Ovary (tissue), 9 donors: ENCODE results near the gene LRTM1. TPM values are rescaled to one million over a fixed set of nuclear protein-coding genes. Genes with fewer than 3 reads are reported as not detected.

Source experiments
- DNase-seq, 5 donors: peaks; one replicate each; pipeline ENCODE4 v3.0.0-alpha.2; 2019 to 2020
- H3K27ac ChIP-seq, 2 donors: fragments of 200-600 bp; one replicate each; pipeline versions ENCODE4 v1.5.1 to v1.8.0; 2019 to 2022
- H3K27me3 ChIP-seq: fragments of 200-600 bp; one replicate; pipeline ENCODE4 v1.8.0; 2022
- H3K36me3 ChIP-seq: fragments of 200-600 bp; sonication (generic); one replicate; pipeline ENCODE4 v1.5.1; 2019
- H3K4me1 ChIP-seq: one replicate; pipeline ENCODE4 v1.8.1; 2013; ENCODE audit warnings: mild to moderate bottlenecking, moderate library complexity; ENCODE audit not compliant: insufficient read depth
- H3K4me3 ChIP-seq: fragments of 200-600 bp; sonication (generic); one replicate; pipeline ENCODE4 v1.5.1; 2017
- H3K9me3 ChIP-seq, 2 donors: fragments of 200-600 bp in 1 of 2; sonication (generic) in 1 of 2; one replicate each; pipeline versions ENCODE4 v1.5.1 to v1.8.1; 2013 to 2019; ENCODE audit warnings: mild to moderate bottlenecking in 1 of 2, moderate library complexity in 1 of 2
- CTCF ChIP-seq, 3 donors: fragments of 450-650 bp in 2 of 3; fragments of 200-600 bp in 1 of 3; IDR thresholded peaks; one replicate each; pipeline versions ENCODE4 v1.5.1 to v1.8.0; 2016 to 2022; ENCODE audit warnings: antibody characterized with exemption in 3 of 3, mild to moderate bottlenecking in 1 of 3
- EP300 ChIP-seq: sonication (generic); formaldehyde crosslinking; IDR thresholded peaks from one replicate; pipeline ENCODE4 v1.6.1; 2017; ENCODE audit warnings: antibody characterized with exemption
- POLR2A ChIP-seq: fragments of 450-650 bp; IDR thresholded peaks from one replicate; pipeline ENCODE4 v1.6.1; 2017; ENCODE audit warnings: antibody characterized with exemption, mild to moderate bottlenecking, moderate library complexity
- WGBS, 3 donors: extraction: QIAGEN DNeasy Blood & Tissue Kit in 1 of 3; methylation state at CpG; one replicate each; pipeline versions ENCODE4 v1.1.5 to v1.1.7; 2013 to 2017; 5-methylcytosine and 5-hydroxymethylcytosine counted together
- intact Hi-C, 4 donors: fragments of 100-400 bp; cut with DNase I; formaldehyde crosslinking; loops; one replicate each; pipeline versions ENCODE4 v1.11.0 to v1.15.1; 2022 to 2023
- polyA plus RNA-seq, 2 donors: library from polyadenylated mRNA; stranded (reverse); fragments of 200-250 nt in 1 of 2; fragments of 350-450 nt in 1 of 2; fragmentation: Illumina TruSeq in 1 of 2; extraction: RNeasy Lipid Tissue Mini Kit (QIAGEN cat#74804) in 1 of 2; gene quantifications; one replicate each; pipeline ENCODE4 v1.2.3, GENCODE V29; 2013 to 2014
- total RNA-seq, 7 donors: library from RNA; depleted of rRNA in 2 of 7; stranded (reverse); fragments of >200 nt in 2 of 7; fragmentation: NEBNext Ultra II Directional in 3 of 7; extraction: Animal tissue kit (Norgen Biotek cat#: 25700) in 3 of 7; gene quantifications; one replicate each; pipeline versions ENCODE4 v1.1.0 to v1.2.4, GENCODE V29; 2016 to 2023
- donor health status: DM: no; HTN: no; CAD: no; lungs with moderate emphysema.
- donor health status: DM: no; HTN: no; CAD: no.
- donor health status: Bipolar disorder and iron deficiency.
- donor health status: DM: yes; HTN: yes; CAD: no.
- donor health status: DM: no; HTN: no; CAD: no.
- donor health status: DM: yes; HTN: yes; CAD: no.

LRTM1 gene
- total and polyA plus RNA-seq, 9 donors: not detected

DNA sequence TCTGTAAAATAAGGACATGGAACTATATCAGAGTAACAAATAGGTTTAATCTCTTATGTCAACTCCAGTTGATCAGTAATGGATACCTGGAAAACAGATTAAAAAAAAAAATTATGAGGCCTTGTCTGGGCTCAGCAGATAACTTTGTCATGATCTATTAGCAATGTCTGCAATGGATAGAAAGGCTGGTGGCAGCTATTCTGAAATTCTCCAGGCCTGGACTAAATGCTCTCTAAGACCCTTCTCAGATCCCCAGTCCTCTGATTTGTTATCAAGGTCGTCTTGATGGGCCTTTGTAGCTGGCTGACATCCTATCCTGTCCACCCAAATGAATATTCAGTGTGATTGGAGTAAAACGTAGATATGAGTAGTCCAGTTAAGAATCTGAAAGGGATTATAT, 13.7 kb downstream of the LRTM1 start:
- H3K4me1 ChIP-seq: peaks cover 2% of the 10 kb centered on the region
- H3K27ac ChIP-seq: no peak overlapping the region
- intact Hi-C loops: no loop called here
- no peaks in the 10 kb centered on the region for H3K27me3 ChIP-seq
- no peak overlapping the region for H3K4me3 ChIP-seq
- TF ChIP-seq CTCF (IDR thresholded peaks at IDR 0.05): no peak
- TF ChIP-seq EP300: no peak
- TF ChIP-seq POLR2A: no peak
- 72 to 73% (median 73%) methylated on average over 2 of the region's 2 CpGs for WGBS, 3 donors
- no peak for DNase-seq
- H3K36me3 ChIP-seq: no peaks in the 10 kb centered on the region
- no peaks in the 10 kb centered on the region for H3K9me3 ChIP-seq

GRCh38 chr3:54909191-54909590, 18.7 kb downstream of the LRTM1 start:
- 93 to 95% (median 95%) methylated on average over 2 of the region's 2 CpGs for WGBS, 3 donors
- Histone ChIP-seq H3K36me3 (no peaks in the 10 kb centered on the region), H3K27me3 (no peaks in the 10 kb centered on the region), H3K4me3 (no peak overlapping the region), H3K27ac (no peak overlapping the region), H3K4me1 (peaks cover 2% of the 10 kb centered on the region), H3K9me3 (no peaks in the 10 kb centered on the region)
- intact Hi-C loops: no loop called here
- no peak for TF ChIP-seq POLR2A
- TF ChIP-seq CTCF (IDR thresholded peaks at IDR 0.05): no peak
- no peak for TF ChIP-seq EP300
- no peak for DNase-seq

DNA sequence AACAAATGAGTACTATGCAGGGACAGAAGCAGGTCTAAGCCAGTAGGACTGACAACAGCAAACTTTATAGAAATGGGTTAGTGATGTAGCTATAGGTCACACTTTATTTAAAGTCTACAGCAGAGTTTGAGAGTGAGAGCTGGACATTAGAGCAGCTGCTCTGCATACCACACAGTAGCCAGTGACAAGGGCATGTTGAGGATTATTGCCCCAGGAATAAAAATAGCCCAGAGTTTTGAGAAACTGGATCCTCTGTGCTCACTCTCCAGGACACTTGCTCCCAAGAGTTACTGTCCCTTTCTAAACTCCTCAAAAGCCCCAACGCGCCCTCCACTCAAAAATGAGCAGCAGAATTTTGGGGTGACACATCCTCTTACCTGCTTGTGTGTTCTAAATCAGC, 21.1 kb downstream of the LRTM1 start:
- no peak for TF ChIP-seq EP300
- TF ChIP-seq POLR2A: no peak
- TF ChIP-seq CTCF (IDR thresholded peaks at IDR 0.05): no peak
- Histone ChIP-seq H3K9me3 (no peaks in the 10 kb centered on the region), H3K36me3 (no peaks in the 10 kb centered on the region), H3K27ac (no peak overlapping the region), H3K27me3 (no peaks in the 10 kb centered on the region), H3K4me3 (no peak overlapping the region), H3K4me1 (peaks cover 2% of the 10 kb centered on the region)
- intact Hi-C loops: no loop called here
- no peak for DNase-seq
- WGBS, 3 donors: 82 to 99% (median 92%) methylated on average over 2 of the region's 2 CpGs

DNA sequence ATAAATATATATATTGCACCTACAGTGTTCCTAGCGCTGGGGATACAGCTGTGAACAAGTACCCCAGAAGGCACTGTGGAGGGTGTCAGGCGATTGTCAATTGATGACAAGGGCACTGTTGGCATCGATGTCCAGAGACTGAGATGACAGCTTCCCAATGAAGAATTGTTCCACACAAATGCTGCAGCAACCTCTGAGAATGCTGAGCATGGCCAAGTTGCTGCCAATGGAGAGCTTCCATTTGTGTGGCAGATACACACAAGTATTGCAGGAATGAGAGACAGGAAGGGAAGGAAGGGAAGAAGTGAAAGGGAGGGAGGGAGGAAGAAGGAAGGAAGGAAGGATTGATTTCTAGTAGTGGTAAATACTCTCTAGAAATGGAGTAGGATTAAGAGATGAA, 21.9 kb downstream of the LRTM1 start:
- WGBS, 3 donors: 93 to 97% (median 95%) methylated on average over 3 of the region's 3 CpGs
- no peaks in the 10 kb centered on the region for H3K36me3 ChIP-seq
- intact Hi-C loops: no loop called here
- H3K4me3 ChIP-seq: no peak overlapping the region
- H3K4me1 ChIP-seq: peaks cover 2% of the 10 kb centered on the region
- DNase-seq: no peak
- no peak overlapping the region for H3K27ac ChIP-seq
- no peak for TF ChIP-seq POLR2A
- no peaks in the 10 kb centered on the region for H3K9me3 ChIP-seq
- H3K27me3 ChIP-seq: no peaks in the 10 kb centered on the region

DNA sequence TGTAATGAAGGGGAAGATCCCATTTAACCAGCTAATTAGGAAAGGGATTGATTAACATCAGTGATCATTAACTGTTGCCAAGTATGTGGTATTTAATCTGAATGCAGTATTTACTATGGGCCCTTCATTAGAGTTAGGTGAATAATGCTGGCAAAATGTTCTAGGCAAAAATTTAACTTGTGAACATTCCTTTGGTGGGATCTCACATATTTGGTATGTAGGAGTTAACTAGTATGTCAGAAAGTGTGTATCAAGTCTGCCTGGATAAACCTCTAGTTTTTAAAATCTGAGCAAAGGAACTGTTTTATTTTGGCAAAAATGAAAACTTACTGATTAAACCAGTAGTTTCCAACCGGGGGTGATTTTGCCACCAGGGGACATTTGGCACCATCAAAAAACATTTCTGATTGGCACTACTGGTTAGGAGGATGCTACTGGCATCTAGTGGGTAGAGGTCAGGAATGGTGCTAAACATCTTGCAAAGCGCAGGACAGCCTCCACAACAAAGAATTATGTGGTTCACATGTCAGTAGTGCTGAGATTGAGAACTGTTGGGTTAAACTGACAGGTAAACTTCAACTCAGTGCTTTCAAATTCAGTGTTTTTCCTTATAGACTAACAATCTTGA, 22.5 kb downstream of the LRTM1 start:
- Histone ChIP-seq H3K27me3 (no peaks in the 10 kb centered on the region), H3K36me3 (no peaks in the 10 kb centered on the region), H3K27ac (no peak overlapping the region), H3K4me3 (no peak overlapping the region), H3K9me3 (no peaks in the 10 kb centered on the region), H3K4me1 (peaks cover 2% of the 10 kb centered on the region)
- no peak for DNase-seq
- WGBS, 3 donors: 18 to 51% (median 43%) methylated on average over 2 of the region's 2 CpGs
- intact Hi-C loops: no loop called here
- TF ChIP-seq POLR2A: no peak
- TF ChIP-seq EP300: no peak
- no peak for TF ChIP-seq CTCF (IDR thresholded peaks at IDR 0.05)
